CD4-positive, alpha-beta T cell treated with Interferon alpha-2 for 1 hour (primary cell): Measurements from ENCODE around the gene ORC1.

Experiments
- DNase-seq, 2 donors: peaks; one replicate each; pipeline ENCODE4 v3.0.0-alpha.2; 2020 to 2022

The ORC1 gene

GRCh38 chr1:52337439-52337838, 66.8 kb downstream of the ORC1 start:
- DNase-seq, result no peak

GRCh38 chr1:52334906-52335528, 69.2 kb downstream of the ORC1 start:
- DNase-seq, result no peak

- DNase-seq, result no peak
These were observed 71.8 kb downstream of the ORC1 start for GRCh38 chr1:52332411-52332810.

- DNase-seq, result no peak
These were observed 75.6 kb downstream of the ORC1 start for GRCh38 chr1:52328615-52329014.

GRCh38 chr1:52325786-52326185, 78.4 kb downstream of the ORC1 start:
- no peak for DNase-seq

- no peak for DNase-seq
These were observed 80.5 kb downstream of the ORC1 start for GRCh38 chr1:52323731-52324130.
